ENCODE measurements around the gene GCK. TPM values are rescaled to one million over a fixed set of nuclear protein-coding genes. Genes with fewer than 3 reads are reported as not detected.
"Not testable (repeated sequence)": the region's sequence is repeated elsewhere in the genome, so short reads cannot be mapped to it uniquely, and the experiment has no call there.

GCK gene
- total RNA-seq, 1 donor from 2014 or later: 1.2 TPM

- DNase-seq (ENCODE audit: low spot score): no peak
Observed at GRCh38 chr7:44142028-44142427, 47.2 kb downstream of the GCK start.

DNA sequence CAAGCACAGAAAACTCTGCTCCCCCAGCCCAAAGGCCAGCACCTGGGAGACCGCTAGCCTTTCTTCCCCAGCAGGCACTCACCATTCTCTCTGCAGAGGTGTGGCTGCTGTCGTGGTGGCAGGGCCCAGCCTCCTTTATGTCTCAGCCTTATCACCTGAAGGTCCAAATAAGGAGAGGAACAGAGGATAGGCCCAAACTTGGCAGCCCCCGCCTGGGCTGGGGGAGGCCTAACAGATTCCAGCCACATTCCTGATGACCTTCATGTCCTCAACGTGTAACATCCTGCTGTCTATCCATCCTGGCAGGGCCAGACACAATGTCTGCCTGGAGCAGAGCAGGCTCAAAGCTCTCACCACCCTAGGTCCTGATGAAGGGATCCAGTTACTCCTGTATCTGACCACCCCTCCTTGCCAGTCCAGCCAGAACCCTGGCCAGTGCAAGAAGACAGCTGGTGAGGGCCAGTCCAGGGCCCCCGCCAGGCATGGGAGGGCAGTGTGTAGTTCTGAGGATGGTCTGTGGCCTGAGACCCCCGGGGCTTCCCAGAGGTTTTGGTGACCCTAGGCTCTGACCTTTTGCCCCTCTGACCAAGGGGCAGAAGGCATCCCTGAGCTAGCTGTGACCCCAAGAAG lies 47.9 kb downstream of the GCK start, which contains the start of gene MYL7:
MYL7 (minus strand) TSS at position 112 of the 630 bp plus-strand sequence; CDS start at position 85, 27 bp downstream.
- no peak for DNase-seq (ENCODE audit: low spot score)

DNA sequence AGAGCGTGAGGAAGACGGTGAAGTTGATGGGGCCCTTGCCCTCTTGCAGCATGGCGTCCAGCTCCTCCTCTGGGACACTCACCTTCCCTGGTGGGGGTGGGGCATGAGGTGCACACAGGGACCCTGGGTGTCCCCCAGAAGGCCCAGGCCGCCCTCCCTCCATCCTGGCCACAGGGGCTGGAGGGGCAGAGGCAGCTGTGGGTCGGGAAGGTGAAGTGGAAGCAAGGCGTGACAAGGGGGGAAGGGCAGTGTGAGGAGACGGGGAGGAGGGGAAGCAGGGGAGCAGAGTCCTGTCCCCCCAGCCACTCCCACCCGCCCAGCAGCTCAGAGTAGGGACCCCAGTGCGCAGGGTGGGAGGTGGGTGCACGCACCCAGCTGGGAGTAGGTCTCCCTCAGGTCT lies 48.9 kb downstream of the GCK start:
- no peak for DNase-seq (ENCODE audit: low spot score)

- DNase-seq (ENCODE audit: low spot score): no peak
Observed at GRCh38 chr7:44139311-44140010, 49.8 kb downstream of the GCK start.

DNA sequence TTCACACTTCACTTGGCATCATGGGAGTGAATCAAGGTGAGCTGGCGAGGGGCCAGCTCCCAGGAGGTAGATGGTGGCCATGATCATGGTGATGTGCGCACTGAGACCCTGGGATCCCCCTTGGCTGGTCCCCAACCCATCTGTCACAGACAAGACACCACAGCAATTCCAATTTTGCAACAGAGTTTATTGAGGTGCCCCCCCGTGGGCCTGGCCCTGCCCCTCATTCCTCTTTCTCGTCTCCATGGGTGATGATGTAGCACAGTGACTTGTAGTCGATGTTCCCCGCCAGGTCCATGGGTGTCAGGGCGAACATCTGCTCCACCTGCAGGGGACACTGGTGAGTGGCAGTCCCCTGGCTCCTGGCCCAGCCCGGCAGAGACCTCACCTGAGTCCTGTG lies 50.5 kb downstream of the GCK start:
- no peak for DNase-seq (ENCODE audit: low spot score)

- DNase-seq (ENCODE audit: low spot score): no peak
Observed at GRCh38 chr7:44136731-44137130, 52.5 kb downstream of the GCK start.

DNA sequence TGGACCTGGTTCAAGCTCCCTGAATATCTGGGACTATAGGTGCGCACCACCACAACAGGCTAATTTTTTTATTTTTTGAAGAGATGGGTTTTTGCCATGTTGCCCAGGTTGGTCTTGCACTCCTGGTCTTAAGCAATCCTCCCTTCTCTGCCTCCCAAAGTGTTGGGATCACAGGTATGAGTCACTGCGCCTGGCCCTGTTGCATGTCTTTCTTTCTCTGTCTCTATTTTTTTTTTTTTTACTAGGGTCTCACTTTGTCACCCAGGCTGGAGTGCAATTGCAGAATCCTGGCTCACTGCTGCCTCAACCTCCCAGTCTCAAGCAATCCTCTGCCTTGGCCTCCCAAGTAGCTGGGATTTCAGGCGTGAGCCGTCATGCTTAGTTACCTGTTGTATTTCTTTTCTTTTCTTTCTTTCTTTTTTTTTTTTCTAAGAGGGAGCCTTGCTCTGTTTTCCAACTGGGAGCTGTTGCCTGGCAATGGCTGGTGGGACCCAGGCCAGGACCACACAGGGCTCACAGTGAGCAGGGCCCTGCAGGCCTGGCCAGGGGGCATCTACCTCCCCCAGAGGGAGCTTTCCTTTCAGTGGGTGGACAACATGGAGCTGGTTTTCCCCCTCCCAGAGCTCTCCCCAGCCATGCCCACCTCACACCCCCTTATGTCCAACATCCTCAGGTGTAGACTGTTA lies 54.2 kb downstream of the GCK start:
- DNase-seq (ENCODE audit: low spot score): no peak

- no peak for DNase-seq (ENCODE audit: low spot score)
Observed at GRCh38 chr7:44133295-44133694, 55.9 kb downstream of the GCK start.

DNA sequence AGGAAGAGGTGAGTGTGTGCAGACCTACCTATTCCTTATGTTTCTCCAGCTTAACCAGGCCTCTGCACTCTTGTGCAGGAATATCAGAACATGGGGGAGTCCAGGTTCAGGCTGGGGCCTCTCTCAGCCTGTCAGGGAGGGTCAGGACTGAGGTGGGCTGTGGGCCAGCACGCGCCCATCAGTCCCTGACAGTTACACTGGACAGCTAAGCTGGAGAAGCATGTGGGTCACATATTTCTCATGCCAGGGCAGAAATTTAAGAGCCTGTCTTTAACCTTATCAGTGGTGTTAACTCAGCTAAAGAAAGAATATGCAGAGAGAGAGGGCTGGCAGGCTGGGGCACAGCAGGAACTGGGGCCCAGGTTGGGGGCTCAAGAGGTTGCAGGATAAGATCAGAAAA lies 57.2 kb downstream of the GCK start:
- DNase-seq (ENCODE audit: low spot score): peak; percentile 85

- DNase-seq (ENCODE audit: low spot score): peak; percentile 33
Observed at GRCh38 chr7:44131173-44132029, 57.8 kb downstream of the GCK start.

DNA sequence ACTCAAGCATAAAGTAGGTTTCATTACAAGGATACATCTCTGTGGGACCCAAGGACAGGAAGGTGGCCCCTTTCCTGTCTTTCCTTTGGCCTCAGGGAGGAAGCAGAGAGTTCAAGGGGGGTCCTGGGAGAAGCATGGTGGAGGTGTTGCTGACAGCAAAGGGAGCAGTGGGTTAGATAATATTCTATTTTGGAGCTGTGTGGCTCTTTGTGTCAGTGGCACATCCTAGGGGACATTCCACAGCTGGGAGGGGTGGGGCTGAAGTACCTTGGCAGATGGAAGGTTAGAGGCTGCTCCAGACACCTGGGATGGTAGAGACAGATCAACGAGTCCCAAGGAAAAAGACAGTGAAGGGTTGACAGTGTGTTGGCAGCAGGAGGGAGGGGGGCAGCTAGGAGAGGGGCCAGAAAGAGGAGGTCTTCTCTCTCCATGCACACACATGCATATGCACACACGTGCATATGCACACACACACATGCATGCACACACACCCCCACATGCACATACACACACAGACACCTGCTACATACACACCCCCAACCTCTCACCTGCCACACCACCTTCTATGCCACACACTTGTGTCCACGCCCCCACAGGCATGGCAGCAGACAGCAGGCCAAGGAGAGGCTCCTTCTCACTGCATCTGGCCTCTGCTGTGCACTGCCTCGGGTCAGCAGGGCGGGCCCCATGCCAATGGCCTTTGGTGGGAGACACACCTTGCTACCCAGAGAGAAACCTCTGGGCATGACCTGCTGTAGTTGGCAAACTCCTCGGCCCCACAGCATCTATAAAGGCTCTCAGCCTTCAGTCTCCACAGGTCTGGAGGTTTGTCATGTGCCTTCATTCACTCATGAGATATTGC lies 60.3 kb downstream of the GCK start:
- no peak for DNase-seq (ENCODE audit: low spot score)

- DNase-seq (ENCODE audit: low spot score): no peak
Observed at GRCh38 chr7:44127161-44127560, 62.1 kb downstream of the GCK start.

DNA sequence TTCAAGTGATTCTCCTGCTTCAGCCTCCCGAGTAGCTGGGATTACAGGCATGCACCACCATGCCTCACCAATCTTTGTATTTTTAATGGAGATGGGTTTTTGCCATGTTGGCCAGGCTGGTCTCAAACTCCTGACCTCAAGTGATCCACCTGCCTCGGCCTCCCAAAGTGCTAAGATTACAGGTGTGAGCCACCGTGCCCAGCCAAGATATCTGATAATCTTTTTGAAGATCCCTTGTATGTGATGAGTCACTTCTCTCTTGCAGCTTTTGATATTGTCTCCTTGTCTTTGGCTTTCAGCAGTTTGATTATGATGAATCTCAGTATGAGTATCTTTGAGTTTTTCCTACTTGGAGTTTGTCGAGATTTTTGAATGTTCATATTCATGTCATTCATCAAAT lies 62.7 kb downstream of the GCK start:
- DNase-seq (ENCODE audit: low spot score): not testable (repeated sequence)

DNA sequence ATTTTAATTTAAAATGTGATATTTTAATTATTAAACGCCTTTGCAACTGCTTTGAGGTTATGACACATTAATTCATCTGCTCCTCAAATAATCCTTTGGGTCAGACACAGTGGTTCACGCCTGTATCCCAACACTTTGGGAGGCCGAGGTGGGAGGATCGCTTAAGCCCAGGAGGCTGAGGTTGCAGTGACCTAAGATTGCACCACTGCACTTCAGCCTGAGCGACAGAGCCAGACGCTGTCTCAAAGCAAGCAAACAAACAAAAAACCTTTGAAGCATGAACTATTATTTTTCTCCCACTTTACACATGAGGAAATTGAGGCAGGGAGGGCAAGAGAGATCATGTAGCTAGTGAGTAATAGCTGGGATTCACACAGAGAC lies 64.4 kb downstream of the GCK start:
- DNase-seq (ENCODE audit: low spot score): no peak

GRCh38 chr7:44123190-44124003 lies 65.8 kb downstream of the GCK start, which contains the start of gene POLD2:
TSS of gene POLD2 (minus strand) at chr7:44123548. CDS start at chr7:44122053, 1,495 bp downstream.
- peak; percentile 99 for DNase-seq (ENCODE audit: low spot score)

GRCh38 chr7:44122529-44122928 lies 66.7 kb downstream of the GCK start:
- DNase-seq (ENCODE audit: low spot score): no peak

DNA sequence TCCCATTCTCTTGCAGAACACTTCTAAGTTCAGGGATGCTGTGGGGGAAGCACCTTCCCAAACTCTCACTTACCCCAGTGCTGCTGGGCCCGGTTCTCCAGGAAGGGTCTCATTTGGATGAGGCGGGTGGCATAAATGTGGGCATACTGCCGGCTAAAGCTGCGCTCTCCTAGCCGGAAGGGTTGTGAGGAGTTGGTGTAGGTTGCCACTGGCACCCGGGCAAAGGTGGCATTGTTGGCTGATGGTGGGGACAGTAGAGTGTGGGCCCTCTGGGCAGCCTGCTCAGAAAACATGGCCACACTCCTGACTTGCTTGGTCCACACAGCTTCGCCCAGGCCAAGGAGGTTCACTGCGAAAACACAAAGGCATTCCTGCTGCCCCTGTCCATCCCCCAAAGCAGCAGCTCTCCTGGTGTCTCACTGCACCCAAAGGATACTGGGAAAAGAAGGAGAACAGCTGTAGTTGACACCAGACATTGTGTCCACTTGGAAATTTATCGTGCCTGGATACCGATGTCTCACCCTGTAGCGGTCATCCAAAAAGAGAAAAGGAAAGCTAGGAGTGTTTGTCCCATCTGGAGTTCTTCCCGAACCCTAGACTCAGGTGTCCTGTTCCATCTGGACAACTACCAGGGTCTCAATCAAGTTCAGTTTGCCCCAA lies 67.3 kb downstream of the GCK start:
- no peak for DNase-seq (ENCODE audit: low spot score)

DNA sequence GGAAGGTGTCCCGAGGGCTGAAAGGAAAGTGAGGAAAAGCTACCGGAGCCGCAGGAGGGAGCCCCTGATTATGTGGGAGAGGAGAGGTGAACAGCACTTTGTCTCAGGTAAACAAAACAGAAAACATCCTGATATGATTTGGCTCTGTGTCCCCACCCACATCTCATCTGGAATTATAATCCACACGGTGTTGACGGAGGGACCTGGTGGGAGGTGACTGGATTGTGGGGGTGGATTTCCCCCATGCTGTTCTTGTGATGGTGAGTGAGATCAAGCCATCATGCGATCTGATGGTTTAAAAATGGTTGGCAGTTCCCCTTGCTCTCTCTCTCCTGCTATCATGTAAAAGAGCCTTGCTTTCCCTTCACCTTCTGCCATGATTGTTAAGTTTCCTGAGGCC lies 68.8 kb downstream of the GCK start:
- DNase-seq (ENCODE audit: low spot score): no peak

DNA sequence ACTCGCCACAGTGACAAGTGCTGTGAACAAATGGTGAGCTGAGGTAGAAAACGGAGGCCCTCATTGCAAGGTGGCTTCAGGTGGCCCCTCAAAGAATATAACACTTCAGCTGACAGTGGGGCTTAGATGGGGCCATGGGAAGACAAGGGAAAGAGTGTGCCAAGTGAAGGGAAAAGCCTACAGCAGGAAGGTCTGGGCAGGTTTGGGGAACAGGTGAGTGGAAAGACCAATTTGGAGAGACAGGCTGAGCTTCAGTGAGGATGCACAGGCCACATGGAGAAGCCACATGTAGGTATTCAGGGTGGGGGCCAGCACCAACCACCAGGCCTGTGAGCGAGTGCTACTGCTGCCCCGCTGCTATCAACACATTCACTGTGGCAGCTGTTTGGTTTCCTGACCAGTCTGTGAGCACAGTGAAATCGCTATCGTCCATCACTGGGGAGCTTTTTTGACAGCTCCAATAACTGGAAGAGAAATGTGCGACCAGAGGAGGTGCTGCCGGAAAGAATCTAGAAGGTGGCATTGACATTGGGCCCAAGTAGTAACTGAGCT lies 69.3 kb downstream of the GCK start:
- DNase-seq (ENCODE audit: low spot score): no peak

All from umbilical cord (tissue), 2 donors.